Measurements from ENCODE around the gene GNA12. TPM values are rescaled to one million over a fixed set of nuclear protein-coding genes. Genes with fewer than 3 reads are reported as not detected.

The GNA12 gene
- total and polyA plus RNA-seq, 10 donors: 12.3 to 64.2 (median 32.4) TPM

- no peak overlapping the region for H3K4me3 ChIP-seq
- 50 to 69% (median 64%) methylated on average over 16 of the region's 16 CpGs for WGBS, 5 donors
- no peak overlapping the region for H3K27ac ChIP-seq
- DNase-seq: no peak
- H3K27me3 ChIP-seq (replicated peaks in 1 of 7): no peaks in the 10 kb centered on the region
- H3K36me3 ChIP-seq: peaks cover 0 to 71% (median 31%) of the 10 kb centered on the region in 6 donors
- intact Hi-C loops (cut with DNase I; ENCODE audit: low total_unique reads): no loop called here
- H3K4me1 ChIP-seq: peaks cover 0 to 32% (median 4%) of the 10 kb centered on the region in 6 donors
- TF ChIP-seq POLR2AphosphoS5 (IDR thresholded peaks at IDR 0.05): no peak
- TF ChIP-seq, protein P1, sequence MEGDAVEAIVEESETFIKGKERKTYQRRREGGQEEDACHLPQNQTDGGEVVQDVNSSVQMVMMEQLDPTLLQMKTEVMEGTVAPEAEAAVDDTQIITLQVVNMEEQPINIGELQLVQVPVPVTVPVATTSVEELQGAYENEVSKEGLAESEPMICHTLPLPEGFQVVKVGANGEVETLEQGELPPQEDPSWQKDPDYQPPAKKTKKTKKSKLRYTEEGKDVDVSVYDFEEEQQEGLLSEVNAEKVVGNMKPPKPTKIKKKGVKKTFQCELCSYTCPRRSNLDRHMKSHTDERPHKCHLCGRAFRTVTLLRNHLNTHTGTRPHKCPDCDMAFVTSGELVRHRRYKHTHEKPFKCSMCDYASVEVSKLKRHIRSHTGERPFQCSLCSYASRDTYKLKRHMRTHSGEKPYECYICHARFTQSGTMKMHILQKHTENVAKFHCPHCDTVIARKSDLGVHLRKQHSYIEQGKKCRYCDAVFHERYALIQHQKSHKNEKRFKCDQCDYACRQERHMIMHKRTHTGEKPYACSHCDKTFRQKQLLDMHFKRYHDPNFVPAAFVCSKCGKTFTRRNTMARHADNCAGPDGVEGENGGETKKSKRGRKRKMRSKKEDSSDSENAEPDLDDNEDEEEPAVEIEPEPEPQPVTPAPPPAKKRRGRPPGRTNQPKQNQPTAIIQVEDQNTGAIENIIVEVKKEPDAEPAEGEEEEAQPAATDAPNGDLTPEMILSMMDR (IDR thresholded peaks at IDR 0.05 in 8 of 11, conservative IDR thresholded peaks at IDR 0.05 in 3 of 11): no peak
- no peak for TF ChIP-seq POLR2A (IDR thresholded peaks at IDR 0.05)
- no peaks in the 10 kb centered on the region for H3K9me3 ChIP-seq
Observed at GRCh38 chr7:2792856-2793487, 51.1 kb downstream of the GNA12 start.

DNA sequence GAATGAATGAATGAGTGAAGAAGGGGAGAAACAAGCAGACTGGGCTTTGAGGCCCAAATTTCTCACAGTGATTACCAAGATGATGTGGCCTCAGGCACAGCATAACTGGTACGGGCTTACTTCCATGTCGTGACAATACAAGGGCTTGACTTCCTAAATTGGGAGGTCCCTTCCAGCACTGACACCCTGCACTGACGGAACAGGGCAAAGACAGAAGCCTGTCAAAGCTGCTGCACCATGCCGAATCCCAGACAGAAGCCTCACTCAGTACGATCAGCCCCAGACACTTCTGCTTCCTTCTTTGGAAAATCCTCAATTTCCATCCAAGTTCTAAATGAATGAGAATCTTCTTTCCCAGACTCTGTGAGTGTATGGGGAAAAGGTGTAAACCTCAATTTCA, 51.9 kb downstream of the GNA12 start:
- TF ChIP-seq POLR2A (IDR thresholded peaks at IDR 0.05) (no peak), POLR2AphosphoS5 (IDR thresholded peaks at IDR 0.05) (no peak)
- TF ChIP-seq, protein P1 (IDR thresholded peaks at IDR 0.05 in 8 of 11, conservative IDR thresholded peaks at IDR 0.05 in 3 of 11): no peak
- Histone ChIP-seq H3K4me3 (no peak overlapping the region), H3K27ac (no peak overlapping the region), H3K4me1 (peaks cover 0 to 28% (median 4%) of the 10 kb centered on the region in 6 donors), H3K27me3 (replicated peaks in 1 of 7) (no peaks in the 10 kb centered on the region), H3K36me3 (peaks cover 0 to 78% (median 33%) of the 10 kb centered on the region in 6 donors), H3K9me3 (no peaks in the 10 kb centered on the region)
- no peak for DNase-seq
- 54 to 93% (median 82%) methylated on average over 5 of the region's 5 CpGs for WGBS, 5 donors
- intact Hi-C loops (cut with DNase I; ENCODE audit: low total_unique reads): no loop called here

DNA sequence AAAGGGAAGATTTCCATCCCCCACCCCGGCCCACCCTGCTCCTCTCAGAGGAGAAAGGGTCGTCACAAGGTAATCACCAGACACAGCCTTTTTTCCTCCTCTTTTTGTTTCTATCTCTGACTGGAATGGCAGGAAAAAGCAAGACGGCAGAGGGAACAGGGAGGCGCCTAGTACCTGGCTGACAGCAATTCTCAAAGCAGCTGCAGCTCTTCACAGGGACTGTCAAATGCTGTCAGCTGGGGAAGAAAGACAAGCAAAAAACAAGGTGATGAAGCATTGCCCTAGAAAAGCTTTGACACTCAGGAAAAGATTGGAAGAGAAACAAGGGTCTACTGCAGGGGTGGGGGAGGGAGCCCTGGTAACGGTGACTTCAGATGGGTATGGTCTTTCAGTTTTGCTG, 52.7 kb downstream of the GNA12 start:
- no peaks in the 10 kb centered on the region for H3K27me3 ChIP-seq (replicated peaks in 1 of 7)
- peaks cover 0 to 20% (median 4%) of the 10 kb centered on the region in 6 donors for H3K4me1 ChIP-seq
- no peak for DNase-seq
- intact Hi-C loops (cut with DNase I; ENCODE audit: low total_unique reads): no loop called here
- H3K36me3 ChIP-seq: peaks cover 0 to 84% (median 33%) of the 10 kb centered on the region in 6 donors
- TF ChIP-seq, protein P1 (IDR thresholded peaks at IDR 0.05 in 8 of 11, conservative IDR thresholded peaks at IDR 0.05 in 3 of 11): no peak
- TF ChIP-seq POLR2A (IDR thresholded peaks at IDR 0.05): no peak
- no peak for TF ChIP-seq POLR2AphosphoS5 (IDR thresholded peaks at IDR 0.05)
- 87 to 97% (median 94%) methylated on average over 5 of the region's 5 CpGs for WGBS, 5 donors
- H3K4me3 ChIP-seq: no peak overlapping the region
- H3K9me3 ChIP-seq: no peaks in the 10 kb centered on the region
- no peak overlapping the region for H3K27ac ChIP-seq

DNA sequence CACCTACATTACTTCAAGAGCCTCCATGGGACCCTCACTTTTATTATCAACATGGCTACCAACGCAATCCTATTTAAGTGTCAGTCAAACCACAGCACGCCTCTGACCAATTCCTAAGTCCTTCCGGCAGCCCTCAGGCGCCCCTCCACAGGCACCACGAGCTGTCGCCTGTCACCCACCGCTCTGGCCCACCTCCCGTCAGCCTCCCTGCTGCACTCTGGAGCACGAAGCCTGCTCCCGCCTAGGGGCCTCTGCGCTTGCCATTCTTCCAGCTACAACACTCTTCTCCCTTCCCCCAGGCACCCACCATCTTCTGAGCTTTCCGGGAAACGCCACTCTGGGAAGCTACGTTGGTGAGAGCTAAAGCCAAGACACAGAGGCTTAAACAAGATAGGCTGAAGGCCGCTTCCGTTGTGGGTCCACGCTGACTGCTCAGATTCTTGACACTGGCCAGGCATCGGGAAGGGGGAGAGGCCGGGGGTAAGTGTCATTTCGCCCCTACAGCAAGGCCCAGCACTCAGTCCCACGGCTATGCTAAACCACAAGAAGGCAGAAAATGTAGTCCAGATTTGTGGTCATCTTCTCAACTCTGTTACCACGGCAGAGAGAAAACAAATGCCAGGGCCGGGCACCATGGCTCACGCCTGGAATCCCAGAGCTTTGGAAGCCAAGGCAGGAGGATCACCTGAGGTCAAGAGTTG, 56.7 kb downstream of the GNA12 start:
- Histone ChIP-seq H3K4me3 (no peak overlapping the region), H3K27ac (no peak overlapping the region), H3K36me3 (peaks cover 0 to 62% (median 21%) of the 10 kb centered on the region in 6 donors), H3K4me1 (peaks cover 0 to 19% (median 5%) of the 10 kb centered on the region in 6 donors), H3K27me3 (replicated peaks in 1 of 7) (no peaks in the 10 kb centered on the region), H3K9me3 (no peaks in the 10 kb centered on the region)
- no peak for DNase-seq
- TF ChIP-seq POLR2A (IDR thresholded peaks at IDR 0.05): no peak
- TF ChIP-seq, protein P1 (IDR thresholded peaks at IDR 0.05 in 8 of 11, conservative IDR thresholded peaks at IDR 0.05 in 3 of 11): no peak
- peak in 1 of 3 donors; percentile 40 for TF ChIP-seq POLR2AphosphoS5 (IDR thresholded peaks at IDR 0.05)
- intact Hi-C loops (cut with DNase I; ENCODE audit: low total_unique reads): no loop called here
- WGBS, 5 donors: 91 to 95% (median 94%) methylated on average over 24 of the region's 24 CpGs

Data from spleen (tissue), 11 donors.